Upper lobe of right lung (tissue), 1 donor: ENCODE results near the gene LAD1. TPM values are rescaled to one million over a fixed set of nuclear protein-coding genes. Genes with fewer than 3 reads are reported as not detected.

Experiments used
- ATAC-seq: fragments of 200-7000 bp; cut with Tn5 transposase; one replicate; pipeline ENCODE4 v1.9.1; 2020; ENCODE audit warnings: mild to moderate bottlenecking, moderate library complexity
- DNase-seq: peaks from one replicate; pipeline ENCODE4 v3.0.0-alpha.2; 2020
- H3K27ac ChIP-seq: fragments of 200-600 bp; one replicate; pipeline ENCODE4 v1.8.0; 2022
- H3K27me3 ChIP-seq: fragments of 200-600 bp; one replicate; pipeline ENCODE4 v1.8.0; 2022; ENCODE audit warnings: mild to moderate bottlenecking
- H3K36me3 ChIP-seq: fragments of 200-600 bp; one replicate; pipeline ENCODE4 v1.8.0; 2022
- H3K4me1 ChIP-seq: fragments of 200-600 bp; one replicate; pipeline ENCODE4 v1.8.0; 2022
- H3K4me3 ChIP-seq: fragments of 200-600 bp; one replicate; pipeline ENCODE4 v1.8.0; 2022; ENCODE audit warnings: mild to moderate bottlenecking
- H3K9me3 ChIP-seq: fragments of 200-600 bp; one replicate; pipeline ENCODE4 v1.8.0; 2022
- intact Hi-C: fragments of 100-400 bp; cut with DNase I; formaldehyde crosslinking; loops from one replicate; pipeline ENCODE4 v1.11.0; 2022
- total RNA-seq: library from RNA; stranded (reverse); fragmentation: NEBNext Ultra II Directional; extraction: Animal tissue kit (Norgen Biotek cat#: 25700); gene quantifications from one replicate; pipeline ENCODE4 v1.2.1, GENCODE V29; 2021
- TF ChIP-seq, protein P1 (sequence below): fragments of 200-600 bp; IDR thresholded peaks from one replicate; pipeline ENCODE4 v1.8.0; 2022; ENCODE audit warnings: antibody characterized with exemption
- donor health status: DM: no; HTN: yes; CAD: no; lungs with severe emphysema.

The LAD1 gene
- total RNA-seq, 1 donor from 2014 or later, result 42.6 TPM

DNA sequence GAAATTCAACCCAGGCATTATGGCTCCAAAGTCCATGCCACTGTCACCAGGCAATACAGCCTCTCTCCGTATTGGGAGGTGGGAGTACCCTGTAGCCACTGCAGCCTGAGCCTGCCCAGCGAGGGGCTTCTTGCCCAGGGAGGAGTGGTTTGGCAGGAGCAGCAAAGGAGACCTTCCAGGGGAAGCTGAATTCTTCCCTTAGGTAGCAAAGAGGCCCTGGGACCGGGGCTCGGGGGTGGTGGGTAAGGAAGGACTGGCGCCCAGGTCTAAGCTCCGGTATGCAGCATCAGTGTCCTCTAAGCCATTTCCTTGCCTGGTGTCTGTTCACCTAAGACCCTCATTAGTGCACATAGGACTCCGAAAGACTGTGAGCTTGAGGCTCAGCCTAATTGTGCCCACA is 38.6 kb downstream of the LAD1 start:
- intact Hi-C loops, result loop anchor here (5.0 kb wide), 1 partner anchor 108 kb away; no protein-coding TSS in a partner anchor
- no peaks in the 10 kb centered on the region for H3K36me3 ChIP-seq
- H3K4me1 ChIP-seq, result no peaks in the 10 kb centered on the region
- H3K27ac ChIP-seq, result no peak overlapping the region
- no peaks in the 10 kb centered on the region for H3K9me3 ChIP-seq
- H3K4me3 ChIP-seq, result no peak overlapping the region
- no peaks in the 10 kb centered on the region for H3K27me3 ChIP-seq
- ATAC-seq, result no peak
- DNase-seq, result peak; percentile 39
- TF ChIP-seq, protein P1, sequence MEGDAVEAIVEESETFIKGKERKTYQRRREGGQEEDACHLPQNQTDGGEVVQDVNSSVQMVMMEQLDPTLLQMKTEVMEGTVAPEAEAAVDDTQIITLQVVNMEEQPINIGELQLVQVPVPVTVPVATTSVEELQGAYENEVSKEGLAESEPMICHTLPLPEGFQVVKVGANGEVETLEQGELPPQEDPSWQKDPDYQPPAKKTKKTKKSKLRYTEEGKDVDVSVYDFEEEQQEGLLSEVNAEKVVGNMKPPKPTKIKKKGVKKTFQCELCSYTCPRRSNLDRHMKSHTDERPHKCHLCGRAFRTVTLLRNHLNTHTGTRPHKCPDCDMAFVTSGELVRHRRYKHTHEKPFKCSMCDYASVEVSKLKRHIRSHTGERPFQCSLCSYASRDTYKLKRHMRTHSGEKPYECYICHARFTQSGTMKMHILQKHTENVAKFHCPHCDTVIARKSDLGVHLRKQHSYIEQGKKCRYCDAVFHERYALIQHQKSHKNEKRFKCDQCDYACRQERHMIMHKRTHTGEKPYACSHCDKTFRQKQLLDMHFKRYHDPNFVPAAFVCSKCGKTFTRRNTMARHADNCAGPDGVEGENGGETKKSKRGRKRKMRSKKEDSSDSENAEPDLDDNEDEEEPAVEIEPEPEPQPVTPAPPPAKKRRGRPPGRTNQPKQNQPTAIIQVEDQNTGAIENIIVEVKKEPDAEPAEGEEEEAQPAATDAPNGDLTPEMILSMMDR, result no peak

DNA sequence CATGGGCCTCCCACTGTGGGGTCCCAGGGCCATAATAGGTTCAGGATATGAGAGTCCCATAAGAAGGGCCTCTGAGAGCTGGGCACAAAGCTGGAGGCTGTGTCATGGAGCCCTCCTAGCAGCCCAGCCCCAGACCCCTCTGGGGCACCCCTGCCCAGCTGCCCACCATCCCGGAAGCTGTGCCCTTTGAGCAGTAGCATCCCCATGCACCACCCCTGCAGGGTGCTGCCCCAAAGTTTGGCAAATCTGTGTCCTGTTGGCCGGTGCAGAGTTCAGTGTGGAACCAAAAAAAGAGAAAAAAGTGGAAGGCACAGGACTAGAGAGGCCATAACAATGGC is 39.3 kb downstream of the LAD1 start:
- H3K36me3 ChIP-seq, result no peaks in the 10 kb centered on the region
- DNase-seq (peak; percentile 21), ATAC-seq (no peak)
- H3K9me3 ChIP-seq, result no peaks in the 10 kb centered on the region
- no peak overlapping the region for H3K27ac ChIP-seq
- TF ChIP-seq, protein P1, result no peak
- intact Hi-C loops, result loop anchor here (5.0 kb wide), 1 partner anchor 108 kb away; no protein-coding TSS in a partner anchor
- H3K4me3 ChIP-seq, result no peak overlapping the region
- no peaks in the 10 kb centered on the region for H3K27me3 ChIP-seq
- no peaks in the 10 kb centered on the region for H3K4me1 ChIP-seq

GRCh38 chr1:201359031-201359872 is 39.9 kb downstream of the LAD1 start:
- Histone ChIP-seq H3K4me1 (no peaks in the 10 kb centered on the region), H3K4me3 (no peak overlapping the region), H3K27ac (no peak overlapping the region), H3K36me3 (no peaks in the 10 kb centered on the region), H3K27me3 (no peaks in the 10 kb centered on the region), H3K9me3 (no peaks in the 10 kb centered on the region)
- intact Hi-C loops, result no loop called here
- TF ChIP-seq, protein P1, result no peak
- no peak for ATAC-seq
- DNase-seq, result peak; percentile 53

GRCh38 chr1:201358596-201358995 is 40.5 kb downstream of the LAD1 start:
- peak; percentile 31 for DNase-seq
- TF ChIP-seq, protein P1, result no peak
- ATAC-seq, result no peak
- H3K4me3 ChIP-seq, result no peak overlapping the region
- no peak overlapping the region for H3K27ac ChIP-seq
- H3K4me1 ChIP-seq, result no peaks in the 10 kb centered on the region
- no peaks in the 10 kb centered on the region for H3K9me3 ChIP-seq
- intact Hi-C loops, result no loop called here
- no peaks in the 10 kb centered on the region for H3K36me3 ChIP-seq
- no peaks in the 10 kb centered on the region for H3K27me3 ChIP-seq

- DNase-seq, result peak; percentile 44
- Histone ChIP-seq H3K4me3 (no peak overlapping the region), H3K4me1 (no peaks in the 10 kb centered on the region), H3K36me3 (no peaks in the 10 kb centered on the region), H3K27me3 (no peaks in the 10 kb centered on the region), H3K27ac (no peak overlapping the region), H3K9me3 (no peaks in the 10 kb centered on the region)
- TF ChIP-seq, protein P1, result no peak
- ATAC-seq, result no peak
- intact Hi-C loops, result no loop called here
Observed at GRCh38 chr1:201357636-201358348, 41.3 kb downstream of the LAD1 start.
